Gastrocnemius medialis (tissue), 4 donors: ENCODE data around the gene RAB3IL1. TPM values are rescaled to one million over a fixed set of nuclear protein-coding genes. Genes with fewer than 3 reads are reported as not detected.
"Not testable (repeated sequence)": the region's sequence is repeated elsewhere in the genome, so short reads cannot be mapped to it uniquely, and the experiment has no call there.

ENCODE experiments used
- ATAC-seq, 2 donors: fragments of 150-250 bp; one replicate each; pipeline ENCODE4 v1.9.1; 2016
- DNase-seq, 2 donors: peaks; one replicate each; pipeline ENCODE4 v3.0.0-alpha.2; 2019
- H3K27ac ChIP-seq, 4 donors: fragments of 200-600 bp; sonication (generic); 1 replicate in 1 of 4; 2 replicates in 3 of 4; pipeline ENCODE4 v1.5.1; 2016 to 2018; ENCODE audit warnings: mild to moderate bottlenecking in 2 of 4, moderate library complexity in 1 of 4
- H3K27me3 ChIP-seq, 3 donors: fragments of 200-600 bp; sonication (generic) in 2 of 3; 1 replicate in 1 of 3; 2 replicates in 2 of 3; pipeline versions ENCODE4 v1.5.1 to v1.6.0; 2016 to 2019; ENCODE audit warnings: mild to moderate bottlenecking in 1 of 3, moderate library complexity in 1 of 3
- H3K36me3 ChIP-seq, 2 donors: fragments of 200-600 bp; sonication (generic) in 1 of 2; one replicate each; pipeline ENCODE4 v1.5.1; 2017 to 2018
- H3K4me1 ChIP-seq, 2 donors: fragments of 200-600 bp; sonication (generic) in 1 of 2; one replicate each; pipeline ENCODE4 v1.5.1; 2016 to 2017; ENCODE audit warnings: mild to moderate bottlenecking in 2 of 2
- H3K4me3 ChIP-seq, 4 donors: fragments of 200-600 bp; sonication (generic) in 3 of 4; 1 replicate in 1 of 4; 2 replicates in 3 of 4; pipeline ENCODE4 v1.5.1; 2016 to 2019; ENCODE audit warnings: mild to moderate bottlenecking in 2 of 4
- H3K9me3 ChIP-seq, 3 donors: fragments of 200-600 bp; sonication (generic) in 2 of 3; 1 replicate in 1 of 3; 2 replicates in 2 of 3; pipeline ENCODE4 v1.5.1; 2016 to 2019
- CTCF ChIP-seq, 5 experiments: fragments of 450-650 bp in 3 of 5; fragments of 200-600 bp in 2 of 5; sonication (generic) in 2 of 5; IDR thresholded peaks in 4 of 5; conservative IDR thresholded peaks in 1 of 5; 1 replicate in 4 of 5; 2 replicates in 1 of 5; pipeline ENCODE4 v1.5.1; 2016 to 2019; ENCODE audit warnings: antibody characterized with exemption in 5 of 5, mild to moderate bottlenecking in 3 of 5, moderate library complexity in 3 of 5
- POLR2A ChIP-seq, 2 donors: fragments of 450-650 bp; IDR thresholded peaks; one replicate each; pipeline ENCODE4 v1.6.1; 2017; ENCODE audit warnings: antibody characterized with exemption in 2 of 2, mild to moderate bottlenecking in 2 of 2, moderate library complexity in 2 of 2
- in situ Hi-C, 4 donors: fragments of 200-750 bp; cut with MboI; loops; one replicate each; pipeline versions ENCODE4 v1.15.0 to v1.8.0; 2017; ENCODE audit warnings: low sequenced_read_pairs in 4 of 4
- intact Hi-C: fragments of 100-400 bp; cut with DNase I; formaldehyde crosslinking; loops from one replicate; pipeline ENCODE4 v1.15.1; 2023; ENCODE audit warnings: low total_unique reads
- total RNA-seq, 4 donors: library from RNA; depleted of rRNA; stranded (reverse); fragments of >200 nt; gene quantifications; one replicate each; pipeline versions ENCODE4 v1.1.0 to v1.2.3, GENCODE V29; 2016

RAB3IL1 gene
- total RNA-seq, 4 donors from 2014 or later = 3.9 to 5.4 (median 4.9) TPM

DNA sequence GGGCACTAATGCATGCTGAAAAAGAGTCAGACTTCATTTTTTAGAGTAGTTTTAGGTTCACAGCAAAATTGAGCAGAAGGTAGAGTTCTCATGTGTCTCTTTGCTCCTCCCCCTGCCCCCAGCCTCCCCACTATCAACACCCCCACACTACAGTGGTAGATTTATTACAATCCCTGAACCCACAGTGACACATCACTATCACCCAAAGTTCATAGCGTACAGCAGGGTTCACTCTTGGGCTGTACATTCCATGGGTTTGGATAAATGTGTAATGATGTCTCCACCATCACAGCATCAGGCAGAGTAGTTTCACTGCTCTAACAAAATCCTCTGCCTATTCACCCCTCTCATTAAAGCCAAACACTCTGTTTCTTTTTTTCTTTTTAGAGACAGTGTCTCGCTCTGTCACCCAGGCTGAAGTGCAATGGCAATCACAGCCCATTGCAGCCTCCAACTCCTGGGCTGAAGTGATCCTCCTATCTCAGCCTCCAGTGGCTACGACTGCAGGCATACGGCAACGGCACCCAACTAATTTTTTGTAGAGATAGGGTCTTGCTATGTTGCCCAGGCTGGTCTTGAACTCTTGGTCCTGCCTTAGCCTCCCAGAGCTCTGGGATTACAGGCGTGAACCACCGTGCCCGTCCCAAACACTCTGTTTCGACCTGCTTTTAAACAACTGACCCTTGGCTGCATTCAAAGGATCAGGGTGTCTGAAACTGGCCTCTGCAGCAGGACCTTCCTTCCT lies 36.9 kb upstream of the RAB3IL1 start:
- Histone ChIP-seq H3K4me1 (peaks cover 9 to 14% of the 10 kb centered on the region in 2 donors), H3K4me3 (no peak overlapping the region), H3K27ac (peak overlapping the region; percentile 49 to 69 (median 64)), H3K36me3 (no peaks in the 10 kb centered on the region), H3K27me3 (peaks cover 9 to 20% (median 13%) of the 10 kb centered on the region in 3 donors), H3K9me3 (no peaks in the 10 kb centered on the region)
- DNase-seq (no peak), ATAC-seq (no peak)
- in situ Hi-C loops = loop anchor here in 1 of 4 donors (10.0 kb wide), 1 partner anchor 69 kb away; no protein-coding TSS in a partner anchor
- intact Hi-C loops = loop anchor here (2.0 kb wide), 1 partner anchor 55 kb away; no protein-coding TSS in a partner anchor
- TF ChIP-seq POLR2A (IDR thresholded peaks at IDR 0.05) (no peak), CTCF (IDR thresholded peaks at IDR 0.05 in 4 of 5, conservative IDR thresholded peaks at IDR 0.05 in 1 of 5) (no peak)

- intact Hi-C loops = loop anchor here (2.0 kb wide), 1 partner anchor 55 kb away; no protein-coding TSS in a partner anchor
- H3K4me3 ChIP-seq, H3K27ac ChIP-seq, H3K9me3 ChIP-seq, H3K36me3 ChIP-seq, DNase-seq, ATAC-seq: not testable (repeated sequence)
- peaks cover 9 to 20% (median 13%) of the 10 kb centered on the region in 3 donors for H3K27me3 ChIP-seq
- peaks cover 9 to 14% of the 10 kb centered on the region in 2 donors for H3K4me1 ChIP-seq
- in situ Hi-C loops = loop anchor here in 1 of 4 donors (10.0 kb wide), 1 partner anchor 69 kb away; no protein-coding TSS in a partner anchor
Observed at GRCh38 chr11:61953632-61954031, 36.3 kb upstream of the RAB3IL1 start.

DNA sequence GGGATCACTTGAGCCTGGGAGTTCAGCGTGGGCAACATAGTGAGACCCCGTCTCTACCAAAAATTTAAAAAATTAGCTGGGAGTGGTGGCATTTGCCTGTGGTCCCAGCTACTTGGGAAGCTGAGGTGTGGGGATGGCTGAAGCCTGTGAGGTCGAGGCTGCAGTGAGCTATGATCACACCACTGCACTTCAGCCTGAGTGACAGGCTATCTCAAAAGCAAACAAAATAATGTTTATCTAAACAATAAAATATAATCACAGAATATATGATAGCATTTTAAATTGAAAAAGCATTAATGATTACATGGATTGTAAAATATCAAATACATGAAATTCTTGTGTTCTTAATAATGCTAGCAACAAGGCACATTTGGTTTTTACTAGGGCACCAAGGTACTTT lies 35.5 kb upstream of the RAB3IL1 start:
- peaks cover 9 to 20% (median 13%) of the 10 kb centered on the region in 3 donors for H3K27me3 ChIP-seq
- peaks cover 9 to 14% of the 10 kb centered on the region in 2 donors for H3K4me1 ChIP-seq
- in situ Hi-C loops = loop anchor here in 1 of 4 donors (10.0 kb wide), 1 partner anchor 68 kb away; no protein-coding TSS in a partner anchor
- DNase-seq (no peak), ATAC-seq (no peak)
- no peaks in the 10 kb centered on the region for H3K9me3 ChIP-seq
- TF ChIP-seq CTCF (IDR thresholded peaks at IDR 0.05 in 4 of 5, conservative IDR thresholded peaks at IDR 0.05 in 1 of 5) (no peak), POLR2A (IDR thresholded peaks at IDR 0.05) (no peak)
- no peak overlapping the region for H3K4me3 ChIP-seq
- H3K36me3 ChIP-seq = no peaks in the 10 kb centered on the region
- intact Hi-C loops = no loop called here
- no peak overlapping the region for H3K27ac ChIP-seq

DNA sequence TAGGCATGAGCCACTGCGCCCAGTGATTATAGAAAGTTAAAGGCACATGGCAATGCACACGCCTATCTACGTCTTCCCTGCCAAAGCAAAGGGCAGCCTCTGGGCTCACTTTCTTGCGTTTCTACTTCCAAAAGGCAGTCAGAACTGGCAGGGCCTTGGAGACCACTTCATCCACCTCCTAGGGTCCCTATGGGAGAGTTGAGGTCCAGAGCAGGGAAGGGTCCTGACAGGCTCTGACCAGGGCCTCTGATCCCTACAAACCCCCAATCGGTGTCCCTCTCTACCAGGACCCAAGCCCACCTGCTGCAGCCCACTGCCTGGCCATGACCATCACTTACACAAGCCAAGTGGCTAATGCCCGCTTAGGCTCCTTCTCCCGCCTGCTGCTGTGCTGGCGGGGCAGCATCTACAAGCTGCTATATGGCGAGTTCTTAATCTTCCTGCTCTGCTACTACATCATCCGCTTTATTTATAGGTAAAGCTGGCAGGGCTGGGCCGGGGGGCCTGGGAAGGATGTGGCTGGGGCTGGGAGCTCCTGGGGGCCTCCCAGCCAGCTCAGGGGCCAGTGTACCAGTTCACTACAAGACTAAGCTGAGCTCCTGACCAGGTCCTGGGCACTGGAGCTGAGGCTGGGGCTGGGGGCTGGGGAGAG lies 34.2 kb upstream of the RAB3IL1 start:
- no peaks in the 10 kb centered on the region for H3K9me3 ChIP-seq
- no peak overlapping the region for H3K4me3 ChIP-seq
- no peak overlapping the region for H3K27ac ChIP-seq
- H3K27me3 ChIP-seq = peaks cover 9 to 20% (median 13%) of the 10 kb centered on the region in 3 donors
- ATAC-seq (no peak), DNase-seq (no peak)
- no peaks in the 10 kb centered on the region for H3K36me3 ChIP-seq
- peaks cover 9 to 14% of the 10 kb centered on the region in 2 donors for H3K4me1 ChIP-seq
- in situ Hi-C loops = loop anchor here in 1 of 4 donors (10.0 kb wide), 1 partner anchor 67 kb away; no protein-coding TSS in a partner anchor
- TF ChIP-seq CTCF (IDR thresholded peaks at IDR 0.05 in 4 of 5, conservative IDR thresholded peaks at IDR 0.05 in 1 of 5) = no peak
- no peak for TF ChIP-seq POLR2A (IDR thresholded peaks at IDR 0.05)
- intact Hi-C loops = no loop called here

DNA sequence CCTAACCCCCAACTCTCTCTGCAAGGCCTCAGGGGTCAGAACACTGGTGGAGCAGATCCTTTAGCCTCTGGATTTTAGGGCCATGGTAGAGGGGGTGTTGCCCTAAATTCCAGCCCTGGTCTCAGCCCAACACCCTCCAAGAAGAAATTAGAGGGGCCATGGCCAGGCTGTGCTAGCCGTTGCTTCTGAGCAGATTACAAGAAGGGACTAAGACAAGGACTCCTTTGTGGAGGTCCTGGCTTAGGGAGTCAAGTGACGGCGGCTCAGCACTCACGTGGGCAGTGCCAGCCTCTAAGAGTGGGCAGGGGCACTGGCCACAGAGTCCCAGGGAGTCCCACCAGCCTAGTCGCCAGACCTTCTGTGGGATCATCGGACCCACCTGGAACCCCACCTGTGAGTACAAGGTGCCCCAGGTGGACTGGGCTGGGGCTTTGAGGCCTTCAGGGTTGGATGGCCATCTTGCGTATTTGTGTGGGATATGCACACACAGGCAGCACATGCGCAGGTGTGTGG lies 32.7 kb upstream of the RAB3IL1 start, which contains the start of gene BEST1:
Gene BEST1 (plus strand): TSS at position 317 of the 513 bp plus-strand sequence. CDS start 1,456 bp downstream, outside the sequence.
- Histone ChIP-seq H3K4me3 (no peak within 1 kb of the TSS), H3K4me1 (peaks cover 6% of the 10 kb centered on the region in 2 donors), H3K27me3 (peaks cover 9 to 13% (median 10%) of the 10 kb centered on the region in 3 donors), H3K9me3 (no peaks in the 10 kb centered on the region), H3K27ac (no peak within 1 kb of the TSS), H3K36me3 (no peaks in the 10 kb centered on the region)
- ATAC-seq = no peak
- intact Hi-C loops (no loop called here), in situ Hi-C loops (loop anchor here in 1 of 4 donors (10.0 kb wide), 1 partner anchor 65 kb away; no protein-coding TSS in a partner anchor)
- TF ChIP-seq POLR2A (IDR thresholded peaks at IDR 0.05) (no peak), CTCF (IDR thresholded peaks at IDR 0.05 in 4 of 5, conservative IDR thresholded peaks at IDR 0.05 in 1 of 5) (no peak)
- DNase-seq = no peak
